Neural crest cell (in vitro differentiated cells): ENCODE data around the gene SLC22A31. TPM values are rescaled to one million over a fixed set of nuclear protein-coding genes. Genes with fewer than 3 reads are reported as not detected.
"Not testable (repeated sequence)": the region's sequence is repeated elsewhere in the genome, so short reads cannot be mapped to it uniquely, and the experiment has no call there.

Source experiments
- DNase-seq: peaks from one replicate; pipeline ENCODE4 v3.0.0; 2021; ENCODE audit warnings: low read depth, mixed read lengths, low spot score
- H3K27ac Mint-ChIP-seq: one replicate; pipeline ENCODE4 v1.8.0; 2021; ENCODE audit warnings: mild to moderate bottlenecking, mixed read lengths; ENCODE audit not compliant: unreplicated experiment
- H3K27me3 Mint-ChIP-seq: 2 replicates; pipeline ENCODE4 v1.8.0; 2021; ENCODE audit warnings: low read depth, mild to moderate bottlenecking, mixed read lengths
- H3K36me3 Mint-ChIP-seq: 2 replicates; pipeline ENCODE4 v1.8.0; 2021; ENCODE audit warnings: low read depth, mild to moderate bottlenecking, mixed read lengths
- H3K4me1 Mint-ChIP-seq: 2 replicates; pipeline ENCODE4 v1.8.0; 2021; ENCODE audit warnings: mixed read lengths
- H3K4me3 Mint-ChIP-seq: one replicate; pipeline ENCODE4 v1.8.0; 2021; ENCODE audit warnings: mild to moderate bottlenecking, mixed read lengths
- H3K9me3 Mint-ChIP-seq: 2 replicates; pipeline ENCODE4 v1.8.0; 2021; ENCODE audit warnings: mixed read lengths
- CTCF ChIP-seq: fragments of 200-600 bp; sonication (generic); conservative IDR thresholded peaks from 2 replicates; pipeline ENCODE4 v1.5.0; 2021; ENCODE audit warnings: antibody characterized with exemption, mild to moderate bottlenecking
- total RNA-seq: library from RNA; stranded (reverse); gene quantifications from 2 replicates; pipeline ENCODE4 v1.2.1, GENCODE V29; 2021

The SLC22A31 gene
- total RNA-seq, 1 donor from 2014 or later = 1.4 TPM

DNA sequence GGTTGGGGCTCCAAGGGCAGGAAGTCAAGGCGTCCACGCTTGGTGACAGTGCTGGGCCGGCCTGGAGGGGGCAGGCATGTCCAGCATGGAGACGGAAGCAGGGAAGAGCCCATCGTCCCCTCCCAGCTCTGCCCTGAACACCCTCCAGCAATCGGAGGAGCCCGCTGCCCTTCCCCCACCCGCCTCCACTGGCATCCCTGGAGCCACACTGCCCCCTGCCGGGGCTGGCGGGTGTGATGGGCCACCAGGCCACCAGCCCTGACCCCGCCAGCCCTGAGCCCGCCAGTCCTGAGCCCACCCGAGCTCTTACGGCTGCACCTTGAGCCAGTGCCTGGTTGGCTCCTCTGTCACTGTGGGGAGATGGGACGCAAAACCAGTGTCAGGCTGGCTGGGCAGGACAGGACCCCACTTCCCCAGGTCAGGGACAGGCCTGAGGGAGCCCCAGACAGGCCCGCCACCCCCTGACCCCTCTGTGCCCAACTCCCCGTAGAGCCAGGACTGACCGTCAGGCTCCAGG is 32.9 kb downstream of the SLC22A31 start:
- TF ChIP-seq CTCF = peak; percentile 91
- H3K36me3 Mint-ChIP-seq = no peaks in the 10 kb centered on the region
- H3K9me3 Mint-ChIP-seq = no peaks in the 10 kb centered on the region
- peak; percentile 100 for DNase-seq
- no peak overlapping the region for H3K27ac Mint-ChIP-seq
- no peak overlapping the region for H3K4me3 Mint-ChIP-seq
- H3K27me3 Mint-ChIP-seq = peaks cover 16% of the 10 kb centered on the region
- H3K4me1 Mint-ChIP-seq = peaks cover 11% of the 10 kb centered on the region

DNA sequence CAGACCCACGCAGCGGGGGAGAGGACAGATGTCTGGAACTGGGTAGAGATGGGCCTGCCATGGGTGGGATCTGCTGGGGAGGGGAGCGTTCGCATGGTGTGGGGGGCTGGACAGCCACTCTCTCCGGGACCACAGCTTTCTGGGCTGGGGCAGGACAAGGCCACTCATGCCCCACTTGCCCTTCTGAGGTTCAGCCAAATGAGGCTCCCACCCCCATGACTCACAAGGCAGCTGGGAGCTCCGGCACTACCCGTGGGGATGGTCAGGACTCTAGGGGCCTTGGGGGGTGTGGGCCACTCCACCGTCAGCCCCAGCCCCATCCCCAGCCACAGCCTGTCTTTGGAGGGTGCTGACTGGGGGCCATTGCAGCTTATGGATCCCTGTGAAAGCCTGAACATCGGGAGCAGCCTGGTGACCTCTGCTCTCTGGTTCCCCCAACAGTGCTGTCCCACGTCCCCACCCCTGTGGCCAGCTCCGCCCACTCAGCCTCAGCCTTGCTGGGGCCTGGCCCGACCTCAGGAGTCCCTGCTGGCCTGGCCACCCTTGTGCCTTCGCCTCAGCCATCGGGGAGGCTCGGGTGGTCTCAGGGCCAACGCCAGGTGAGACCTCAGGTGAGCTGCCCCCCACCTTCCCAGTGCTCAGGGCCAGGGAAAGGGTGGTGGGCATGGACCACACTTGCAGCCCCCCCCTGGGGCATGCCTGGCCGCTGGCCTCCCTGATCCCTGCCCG is 33.5 kb downstream of the SLC22A31 start:
- no peak for TF ChIP-seq CTCF
- no peak for DNase-seq
- Mint-ChIP-seq H3K36me3 (no peaks in the 10 kb centered on the region), H3K4me1 (peaks cover 15% of the 10 kb centered on the region), H3K27me3 (peaks cover 17% of the 10 kb centered on the region), H3K9me3 (no peaks in the 10 kb centered on the region), H3K27ac (peak overlapping the region; percentile 35), H3K4me3 (no peak overlapping the region)

- DNase-seq, H3K27ac Mint-ChIP-seq, H3K4me3 Mint-ChIP-seq, H3K36me3 Mint-ChIP-seq, H3K9me3 Mint-ChIP-seq: not testable (repeated sequence)
- peaks cover 13% of the 10 kb centered on the region for H3K4me1 Mint-ChIP-seq
- peaks cover 15% of the 10 kb centered on the region for H3K27me3 Mint-ChIP-seq
These were observed 34.7 kb downstream of the SLC22A31 start for GRCh38 chr16:89165681-89165979.

GRCh38 chr16:89164847-89165680 is 35.3 kb downstream of the SLC22A31 start:
- DNase-seq = no peak
- no peak overlapping the region for H3K4me3 Mint-ChIP-seq
- TF ChIP-seq CTCF = no peak
- peaks cover 12% of the 10 kb centered on the region for H3K4me1 Mint-ChIP-seq
- no peaks in the 10 kb centered on the region for H3K9me3 Mint-ChIP-seq
- H3K27ac Mint-ChIP-seq = no peak overlapping the region
- H3K27me3 Mint-ChIP-seq = peaks cover 9% of the 10 kb centered on the region
- no peaks in the 10 kb centered on the region for H3K36me3 Mint-ChIP-seq

DNA sequence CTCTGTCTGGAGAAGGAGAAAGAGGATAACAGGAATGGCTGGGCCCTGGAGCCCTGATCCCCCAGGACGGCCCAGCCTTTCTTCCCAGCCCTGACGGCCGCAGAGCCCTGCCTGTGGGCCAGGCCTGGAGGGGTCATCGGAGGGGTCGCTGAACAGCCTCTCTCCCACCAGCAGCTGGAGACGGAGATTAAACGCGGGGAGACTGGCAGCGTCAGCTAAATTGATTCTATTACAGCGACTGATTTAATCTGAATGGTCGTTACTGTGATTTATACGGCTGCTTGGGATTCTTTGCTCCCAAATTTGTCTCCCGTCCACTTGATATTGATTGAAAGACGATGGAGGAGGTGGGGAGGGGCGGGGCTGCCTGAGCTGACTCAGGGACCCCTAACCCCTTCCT is 35.9 kb downstream of the SLC22A31 start:
- no peak for TF ChIP-seq CTCF
- DNase-seq = peak; percentile 35
- H3K27me3 Mint-ChIP-seq = peaks cover 7% of the 10 kb centered on the region
- peaks cover 12% of the 10 kb centered on the region for H3K4me1 Mint-ChIP-seq
- H3K4me3 Mint-ChIP-seq = no peak overlapping the region
- no peaks in the 10 kb centered on the region for H3K9me3 Mint-ChIP-seq
- H3K36me3 Mint-ChIP-seq = no peaks in the 10 kb centered on the region
- H3K27ac Mint-ChIP-seq = peak overlapping the region; percentile 81

- Mint-ChIP-seq H3K27ac (no peak overlapping the region), H3K4me3 (no peak overlapping the region), H3K4me1 (peaks cover 12% of the 10 kb centered on the region), H3K36me3 (no peaks in the 10 kb centered on the region), H3K9me3 (no peaks in the 10 kb centered on the region), H3K27me3 (peaks cover 5% of the 10 kb centered on the region)
- DNase-seq = no peak
- no peak for TF ChIP-seq CTCF
These were observed 37.0 kb downstream of the SLC22A31 start for GRCh38 chr16:89163297-89163696.
